GM18861 (cell line): Measurements from ENCODE around the gene FAM184B.
"Not testable (repeated sequence)": the region's sequence is repeated elsewhere in the genome, so short reads cannot be mapped to it uniquely, and the experiment has no call there.

Source experiments
- ATAC-seq: cut with Tn5 transposase; IDR thresholded peaks from one replicate; pipeline ENCODE4 v1.9.1; 2021; ENCODE audit not compliant: unreplicated experiment

The FAM184B gene

GRCh38 chr4:17721496-17722355 is 59.7 kb downstream of the FAM184B start:
- no peak for ATAC-seq

- ATAC-seq, result no peak
Observed at GRCh38 chr4:17719106-17719505, 62.3 kb downstream of the FAM184B start.

GRCh38 chr4:17718471-17718870 is 63.0 kb downstream of the FAM184B start:
- no peak for ATAC-seq

GRCh38 chr4:17717301-17717700 is 64.1 kb downstream of the FAM184B start:
- no peak for ATAC-seq

- ATAC-seq, result no peak
Observed at GRCh38 chr4:17715511-17715910, 65.9 kb downstream of the FAM184B start.

GRCh38 chr4:17713779-17714178 is 67.6 kb downstream of the FAM184B start:
- ATAC-seq, result no peak

- no peak for ATAC-seq
Observed at GRCh38 chr4:17712166-17712565, 69.3 kb downstream of the FAM184B start.

- ATAC-seq, result not testable (repeated sequence)
Observed at GRCh38 chr4:17711206-17711605, 70.2 kb downstream of the FAM184B start.

- ATAC-seq, result no peak
Observed at GRCh38 chr4:17709763-17710068, 71.7 kb downstream of the FAM184B start.

- no peak for ATAC-seq
Observed at GRCh38 chr4:17708992-17709762, 72.2 kb downstream of the FAM184B start.

GRCh38 chr4:17707671-17708070 is 73.8 kb downstream of the FAM184B start:
- ATAC-seq, result no peak

- no peak for ATAC-seq
Observed at GRCh38 chr4:17705107-17705506, 76.3 kb downstream of the FAM184B start.

GRCh38 chr4:17704020-17704650 is 77.3 kb downstream of the FAM184B start:
- no peak for ATAC-seq

- no peak for ATAC-seq
Observed at GRCh38 chr4:17702641-17703040, 78.8 kb downstream of the FAM184B start.

GRCh38 chr4:17701882-17702281 is 79.5 kb downstream of the FAM184B start:
- no peak for ATAC-seq

- ATAC-seq, result no peak
Observed at GRCh38 chr4:17701138-17701839, 80.1 kb downstream of the FAM184B start.

- ATAC-seq, result no peak
Observed at GRCh38 chr4:17699380-17699779, 82.0 kb downstream of the FAM184B start.

- ATAC-seq, result no peak
Observed at GRCh38 chr4:17698116-17698515, 83.3 kb downstream of the FAM184B start.

GRCh38 chr4:17695341-17695740 is 86.1 kb downstream of the FAM184B start:
- ATAC-seq, result no peak

- no peak for ATAC-seq
Observed at GRCh38 chr4:17694552-17694951, 86.9 kb downstream of the FAM184B start.

GRCh38 chr4:17690898-17691297 is 90.5 kb downstream of the FAM184B start:
- ATAC-seq, result no peak
